ENCODE results near the gene UBAC2.
A peak's percentile ranks its signal among the peaks of the same experiment; 100 is the strongest.

DNA sequence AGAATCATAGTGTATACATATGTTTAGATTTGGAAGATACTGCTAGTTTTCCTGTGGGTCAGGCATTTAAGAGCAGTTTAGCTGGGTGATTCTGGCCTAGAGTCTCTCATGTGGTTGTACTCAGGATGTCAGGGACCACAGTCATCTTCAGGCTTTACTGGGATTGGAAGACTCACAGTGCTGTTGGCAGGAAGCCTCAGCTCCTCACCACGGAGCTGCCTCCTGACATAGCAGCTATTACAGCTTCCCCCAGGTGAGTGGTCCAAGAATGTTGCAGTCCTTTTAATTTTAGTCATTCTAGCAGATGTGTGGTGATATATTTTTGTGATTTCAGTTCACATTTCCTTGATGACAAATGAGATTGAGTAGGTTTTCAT, 74.4 kb downstream of the UBAC2 start:
- TF ChIP-seq, protein P1, sequence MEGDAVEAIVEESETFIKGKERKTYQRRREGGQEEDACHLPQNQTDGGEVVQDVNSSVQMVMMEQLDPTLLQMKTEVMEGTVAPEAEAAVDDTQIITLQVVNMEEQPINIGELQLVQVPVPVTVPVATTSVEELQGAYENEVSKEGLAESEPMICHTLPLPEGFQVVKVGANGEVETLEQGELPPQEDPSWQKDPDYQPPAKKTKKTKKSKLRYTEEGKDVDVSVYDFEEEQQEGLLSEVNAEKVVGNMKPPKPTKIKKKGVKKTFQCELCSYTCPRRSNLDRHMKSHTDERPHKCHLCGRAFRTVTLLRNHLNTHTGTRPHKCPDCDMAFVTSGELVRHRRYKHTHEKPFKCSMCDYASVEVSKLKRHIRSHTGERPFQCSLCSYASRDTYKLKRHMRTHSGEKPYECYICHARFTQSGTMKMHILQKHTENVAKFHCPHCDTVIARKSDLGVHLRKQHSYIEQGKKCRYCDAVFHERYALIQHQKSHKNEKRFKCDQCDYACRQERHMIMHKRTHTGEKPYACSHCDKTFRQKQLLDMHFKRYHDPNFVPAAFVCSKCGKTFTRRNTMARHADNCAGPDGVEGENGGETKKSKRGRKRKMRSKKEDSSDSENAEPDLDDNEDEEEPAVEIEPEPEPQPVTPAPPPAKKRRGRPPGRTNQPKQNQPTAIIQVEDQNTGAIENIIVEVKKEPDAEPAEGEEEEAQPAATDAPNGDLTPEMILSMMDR (IDR thresholded peaks at IDR 0.05 in 8 of 11, conservative IDR thresholded peaks at IDR 0.05 in 3 of 11) = no peak
- TF ChIP-seq POLR2A (IDR thresholded peaks at IDR 0.05) (no peak), POLR2AphosphoS5 (IDR thresholded peaks at IDR 0.05) (peak in 1 of 3 donors; percentile 43)

Data from spleen (tissue), 7 donors.